ENCODE results near the gene MAMDC2.

The MAMDC2 gene

GRCh38 chr9:70052768-70053167 is 9.1 kb downstream of the MAMDC2 start:
- Histone ChIP-seq H3K4me3 (ENCODE audit: insufficient read depth in 1 of 2, low read depth in 1 of 2, low read length in 2 of 2) (no peak overlapping the region), H3K9me3 (ENCODE audit: control insufficient read depth, low read length) (no peaks in the 10 kb centered on the region), H2BK120ac (ENCODE audit: low read depth, low read length) (no peak overlapping the region), H3K4me1 (ENCODE audit: control insufficient read depth, insufficient read depth, low read depth, low read length) (peaks cover 28% of the 10 kb centered on the region), H3K4me2 (ENCODE audit: low read length, poor library complexity, severe bottlenecking) (no peak overlapping the region), H2BK12ac (ENCODE audit: low read length in 2 of 2) (no peak overlapping the region), H2AFZ (ENCODE audit: low read depth, low read length) (no peak overlapping the region), H3K18ac (ENCODE audit: low read depth in 1 of 2, low read length in 2 of 2) (no peak overlapping the region), H2AK5ac (ENCODE audit: low read length, severe bottlenecking) (peak overlapping the region; percentile 26), H3K9ac (ENCODE audit: low read length) (no peak overlapping the region), H3K27me3 (ENCODE audit: control insufficient read depth in 1 of 2, insufficient read depth in 1 of 2, low read length in 2 of 2) (no peaks in the 10 kb centered on the region), H2BK15ac (ENCODE audit: low read depth, poor library complexity, severe bottlenecking) (no peak overlapping the region), H3K14ac (ENCODE audit: low read length in 2 of 2) (no peak overlapping the region), H3K23ac (ENCODE audit: low read length in 2 of 2) (no peak overlapping the region), H3K36me3 (ENCODE audit: control insufficient read depth in 1 of 2, insufficient read depth in 2 of 2, low read depth in 1 of 2, low read length in 2 of 2) (peaks cover 0 to 22% of the 10 kb centered on the region in 2 experiments), H3K79me1 (replicated peaks; ENCODE audit: low read length, poor library complexity, severe bottlenecking) (peaks cover 7% of the 10 kb centered on the region), H3K4ac (ENCODE audit: low read depth in 1 of 2, low read length in 2 of 2) (no peak overlapping the region), H2BK5ac (ENCODE audit: low read depth, low read length, poor library complexity, severe bottlenecking) (no peak overlapping the region), H4K91ac (ENCODE audit: low read length) (no peak overlapping the region), H3K27ac (ENCODE audit: low read length, poor library complexity, severe bottlenecking) (peak overlapping the region; percentile 3), H4K8ac (ENCODE audit: low read length) (no peak overlapping the region)
- no peak for DNase-seq
- 92% methylated on average over 1 of the region's 1 CpG for WGBS

DNA sequence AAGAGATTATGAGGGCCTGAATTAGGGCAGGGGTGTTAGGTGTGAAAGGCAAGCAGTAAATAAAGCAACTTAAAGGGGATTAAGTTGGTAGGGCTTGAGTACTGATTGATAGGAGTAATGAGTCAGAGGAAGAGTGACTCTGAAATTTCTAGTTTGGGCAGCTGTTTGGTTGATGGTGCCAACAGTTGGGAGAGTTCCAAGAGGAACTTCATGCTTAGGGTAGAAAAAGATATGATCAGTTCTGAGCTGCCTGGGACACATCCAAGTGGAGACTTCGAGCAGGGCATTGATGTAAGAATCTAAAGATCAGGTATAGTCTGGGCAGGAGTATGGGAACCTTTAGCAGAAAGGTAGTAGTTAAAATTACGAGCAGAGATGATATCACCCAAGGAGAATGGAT is 10.2 kb downstream of the MAMDC2 start:
- Histone ChIP-seq H3K4me1 (ENCODE audit: control insufficient read depth, insufficient read depth, low read depth, low read length) (peaks cover 21% of the 10 kb centered on the region), H2BK12ac (ENCODE audit: low read length in 2 of 2) (no peak overlapping the region)

DNA sequence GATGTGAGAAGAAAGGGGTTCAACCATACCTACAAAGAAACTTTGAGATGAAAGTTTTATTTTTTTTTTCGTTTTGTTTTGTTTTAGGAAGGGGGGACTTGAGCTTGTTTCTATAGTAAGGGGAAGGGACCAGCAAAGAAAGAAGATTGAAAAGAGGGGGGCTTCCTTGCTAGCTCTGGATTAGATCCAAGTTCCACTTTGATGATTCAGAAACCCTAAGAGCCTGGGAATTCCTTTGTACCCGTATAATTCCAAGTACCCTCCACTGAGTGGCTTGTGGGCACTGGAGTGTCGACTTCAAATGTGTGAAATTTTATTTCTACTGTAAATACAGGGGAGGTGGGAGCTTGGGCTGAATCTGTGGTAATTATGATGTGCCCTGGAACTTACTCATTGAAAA is 10.9 kb downstream of the MAMDC2 start:
- H4K91ac ChIP-seq (ENCODE audit: low read length): no peak overlapping the region
- H2AFZ ChIP-seq (ENCODE audit: low read depth, low read length): no peak overlapping the region
- no peak overlapping the region for H2BK15ac ChIP-seq (ENCODE audit: low read depth, poor library complexity, severe bottlenecking)
- H3K27me3 ChIP-seq (ENCODE audit: control insufficient read depth in 1 of 2, insufficient read depth in 1 of 2, low read length in 2 of 2): no peaks in the 10 kb centered on the region
- 87% methylated on average over 1 of the region's 3 CpGs for WGBS
- no peak overlapping the region for H4K8ac ChIP-seq (ENCODE audit: low read length)
- H3K9ac ChIP-seq (ENCODE audit: low read length): no peak overlapping the region
- H2BK5ac ChIP-seq (ENCODE audit: low read depth, low read length, poor library complexity, severe bottlenecking): no peak overlapping the region
- H3K27ac ChIP-seq (ENCODE audit: low read length, poor library complexity, severe bottlenecking): peak overlapping the region; percentile 90
- DNase-seq: no peak
- no peak overlapping the region for H3K18ac ChIP-seq (ENCODE audit: low read depth in 1 of 2, low read length in 2 of 2)
- H3K14ac ChIP-seq (ENCODE audit: low read length in 2 of 2): no peak overlapping the region
- H2AK5ac ChIP-seq (ENCODE audit: low read length, severe bottlenecking): peak overlapping the region; percentile 65
- no peaks in the 10 kb centered on the region for H3K9me3 ChIP-seq (ENCODE audit: control insufficient read depth, low read length)
- no peak overlapping the region for H3K4me3 ChIP-seq (ENCODE audit: insufficient read depth in 1 of 2, low read depth in 1 of 2, low read length in 2 of 2)
- peaks cover 0 to 13% of the 10 kb centered on the region in 2 experiments for H3K36me3 ChIP-seq (ENCODE audit: control insufficient read depth in 1 of 2, insufficient read depth in 2 of 2, low read depth in 1 of 2, low read length in 2 of 2)
- H3K79me1 ChIP-seq (replicated peaks; ENCODE audit: low read length, poor library complexity, severe bottlenecking): peaks cover 12% of the 10 kb centered on the region
- H3K4me2 ChIP-seq (ENCODE audit: low read length, poor library complexity, severe bottlenecking): no peak overlapping the region
- no peak overlapping the region for H2BK120ac ChIP-seq (ENCODE audit: low read depth, low read length)
- H3K4me1 ChIP-seq (ENCODE audit: control insufficient read depth, insufficient read depth, low read depth, low read length): peaks cover 16% of the 10 kb centered on the region
- no peak overlapping the region for H3K23ac ChIP-seq (ENCODE audit: low read length in 2 of 2)
- H2BK12ac ChIP-seq (ENCODE audit: low read length in 2 of 2): no peak overlapping the region
- H3K4ac ChIP-seq (ENCODE audit: low read depth in 1 of 2, low read length in 2 of 2): no peak overlapping the region

More for the DNA sequence above, 10.2 kb downstream of the MAMDC2 start:
- Histone ChIP-seq H2AK5ac (ENCODE audit: low read length, severe bottlenecking) (peak overlapping the region; percentile 18), H2BK120ac (ENCODE audit: low read depth, low read length) (no peak overlapping the region), H3K4me2 (ENCODE audit: low read length, poor library complexity, severe bottlenecking) (no peak overlapping the region), H3K36me3 (ENCODE audit: control insufficient read depth in 1 of 2, insufficient read depth in 2 of 2, low read depth in 1 of 2, low read length in 2 of 2) (peaks cover 0 to 15% of the 10 kb centered on the region in 2 experiments), H2BK15ac (ENCODE audit: low read depth, poor library complexity, severe bottlenecking) (no peak overlapping the region), H2BK5ac (ENCODE audit: low read depth, low read length, poor library complexity, severe bottlenecking) (no peak overlapping the region), H3K9ac (ENCODE audit: low read length) (no peak overlapping the region), H3K14ac (ENCODE audit: low read length in 2 of 2) (no peak overlapping the region), H3K27ac (ENCODE audit: low read length, poor library complexity, severe bottlenecking) (peak overlapping the region; percentile 90), H2AFZ (ENCODE audit: low read depth, low read length) (no peak overlapping the region), H4K8ac (ENCODE audit: low read length) (no peak overlapping the region), H3K27me3 (ENCODE audit: control insufficient read depth in 1 of 2, insufficient read depth in 1 of 2, low read length in 2 of 2) (no peaks in the 10 kb centered on the region), H3K4ac (ENCODE audit: low read depth in 1 of 2, low read length in 2 of 2) (no peak overlapping the region), H3K79me1 (replicated peaks; ENCODE audit: low read length, poor library complexity, severe bottlenecking) (peaks cover 8% of the 10 kb centered on the region), H3K23ac (ENCODE audit: low read length in 2 of 2) (no peak overlapping the region), H3K18ac (ENCODE audit: low read depth in 1 of 2, low read length in 2 of 2) (no peak overlapping the region), H4K91ac (ENCODE audit: low read length) (no peak overlapping the region), H3K9me3 (ENCODE audit: control insufficient read depth, low read length) (no peaks in the 10 kb centered on the region), H3K4me3 (ENCODE audit: insufficient read depth in 1 of 2, low read depth in 1 of 2, low read length in 2 of 2) (no peak overlapping the region)
- WGBS: 77% methylated on average over 2 of the region's 2 CpGs
- no peak for DNase-seq

DNA sequence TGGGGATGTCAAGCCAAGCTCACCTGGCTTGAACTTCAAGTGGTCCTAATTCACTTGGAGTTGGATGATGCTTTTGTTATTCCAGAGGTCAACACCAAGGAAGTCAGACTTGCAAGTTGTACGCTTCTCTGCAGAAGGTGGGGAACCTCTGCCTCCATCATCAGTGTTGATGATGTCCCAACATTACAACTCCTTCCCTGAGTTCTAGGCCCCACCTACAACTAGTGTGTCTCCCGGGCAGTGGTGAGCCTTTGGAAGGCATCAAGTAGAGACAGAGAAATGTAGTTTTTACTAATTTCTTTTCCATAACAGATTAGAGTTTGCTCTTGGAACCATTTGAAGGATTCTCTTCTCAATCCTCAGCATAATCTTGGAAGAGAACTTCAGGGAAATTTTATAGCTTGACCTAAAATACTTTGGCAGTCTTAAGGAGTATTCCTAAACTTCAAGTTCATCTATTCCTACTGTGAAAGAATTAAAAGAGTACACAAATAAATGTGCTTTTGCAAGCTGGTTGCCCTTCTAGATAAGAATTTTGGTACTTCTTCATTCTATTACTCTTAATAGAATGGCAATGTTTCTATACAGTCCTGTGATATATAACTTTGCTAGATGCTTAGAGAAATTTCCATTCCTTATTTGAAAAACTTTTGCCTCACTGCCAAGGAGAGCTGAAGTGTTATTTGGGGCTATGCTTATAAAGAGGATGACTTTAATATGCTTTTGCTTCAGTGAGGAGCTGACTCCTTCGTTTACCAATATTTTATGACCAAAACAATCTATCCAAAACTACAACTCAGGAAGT is 12.0 kb downstream of the MAMDC2 start:
- Histone ChIP-seq H2BK12ac (ENCODE audit: low read length in 2 of 2) (no peak overlapping the region), H4K91ac (ENCODE audit: low read length) (no peak overlapping the region), H4K8ac (ENCODE audit: low read length) (no peak overlapping the region), H2BK15ac (ENCODE audit: low read depth, poor library complexity, severe bottlenecking) (no peak overlapping the region), H2AK5ac (ENCODE audit: low read length, severe bottlenecking) (peak overlapping the region; percentile 26), H3K23ac (ENCODE audit: low read length in 2 of 2) (no peak overlapping the region), H3K27ac (ENCODE audit: low read length, poor library complexity, severe bottlenecking) (peak overlapping the region; percentile 44), H3K4me1 (ENCODE audit: control insufficient read depth, insufficient read depth, low read depth, low read length) (peaks cover 13% of the 10 kb centered on the region), H3K9me3 (ENCODE audit: control insufficient read depth, low read length) (no peaks in the 10 kb centered on the region), H3K18ac (ENCODE audit: low read depth in 1 of 2, low read length in 2 of 2) (no peak overlapping the region), H3K4me3 (ENCODE audit: insufficient read depth in 1 of 2, low read depth in 1 of 2, low read length in 2 of 2) (no peak overlapping the region), H3K27me3 (ENCODE audit: control insufficient read depth in 1 of 2, insufficient read depth in 1 of 2, low read length in 2 of 2) (no peaks in the 10 kb centered on the region), H2AFZ (ENCODE audit: low read depth, low read length) (no peak overlapping the region), H3K9ac (ENCODE audit: low read length) (no peak overlapping the region), H3K14ac (ENCODE audit: low read length in 2 of 2) (no peak overlapping the region), H2BK5ac (ENCODE audit: low read depth, low read length, poor library complexity, severe bottlenecking) (no peak overlapping the region), H3K36me3 (ENCODE audit: control insufficient read depth in 1 of 2, insufficient read depth in 2 of 2, low read depth in 1 of 2, low read length in 2 of 2) (peaks cover 0 to 10% of the 10 kb centered on the region in 2 experiments), H3K79me1 (replicated peaks; ENCODE audit: low read length, poor library complexity, severe bottlenecking) (peaks cover 12% of the 10 kb centered on the region), H3K4me2 (ENCODE audit: low read length, poor library complexity, severe bottlenecking) (no peak overlapping the region), H3K4ac (ENCODE audit: low read depth in 1 of 2, low read length in 2 of 2) (no peak overlapping the region), H2BK120ac (ENCODE audit: low read depth, low read length) (no peak overlapping the region)
- DNase-seq: no peak
- 100% methylated on average over 1 of the region's 3 CpGs for WGBS
